HG02884 (cell line): ENCODE results near the gene GALNS.
"Not testable (repeated sequence)": the region's sequence is repeated elsewhere in the genome, so short reads cannot be mapped to it uniquely, and the experiment has no call there.

Experiments
- ATAC-seq: cut with Tn5 transposase; IDR thresholded peaks from one replicate; pipeline ENCODE4 v1.9.1; 2021; ENCODE audit warnings: mild to moderate bottlenecking, moderate library complexity; ENCODE audit not compliant: unreplicated experiment

GALNS gene

DNA sequence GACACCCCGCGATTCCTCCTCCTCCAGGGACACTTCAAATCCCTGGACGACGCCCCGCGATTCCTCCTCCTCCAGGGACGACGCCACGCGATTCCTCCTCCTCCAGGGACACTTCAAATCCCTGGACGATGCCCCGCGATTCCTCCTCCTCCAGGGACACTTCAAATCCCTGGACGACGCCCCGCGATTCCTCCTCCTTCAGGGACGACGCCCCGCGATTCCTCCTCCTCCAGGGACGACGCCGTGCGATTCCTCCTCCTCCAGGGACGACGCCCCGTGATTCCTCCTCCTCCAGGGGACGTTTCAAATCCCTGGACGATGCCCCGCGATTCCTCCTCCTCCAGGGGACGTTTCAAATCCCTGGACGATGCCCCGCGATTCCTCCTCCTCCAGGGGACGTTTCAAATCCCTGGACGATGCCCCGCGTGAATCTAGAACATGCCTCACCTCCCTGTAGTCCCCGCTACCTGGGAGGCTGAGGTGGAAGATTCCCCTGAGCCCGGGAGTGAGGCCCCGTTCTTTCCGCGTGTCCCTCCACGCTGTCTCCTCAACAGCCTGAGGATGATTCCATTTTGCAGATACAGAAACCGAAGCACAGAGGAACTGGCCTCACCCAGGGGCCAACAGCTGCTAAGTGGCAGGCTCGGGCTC lies 33.1 kb upstream of the GALNS start:
- ATAC-seq: not testable (repeated sequence)

DNA sequence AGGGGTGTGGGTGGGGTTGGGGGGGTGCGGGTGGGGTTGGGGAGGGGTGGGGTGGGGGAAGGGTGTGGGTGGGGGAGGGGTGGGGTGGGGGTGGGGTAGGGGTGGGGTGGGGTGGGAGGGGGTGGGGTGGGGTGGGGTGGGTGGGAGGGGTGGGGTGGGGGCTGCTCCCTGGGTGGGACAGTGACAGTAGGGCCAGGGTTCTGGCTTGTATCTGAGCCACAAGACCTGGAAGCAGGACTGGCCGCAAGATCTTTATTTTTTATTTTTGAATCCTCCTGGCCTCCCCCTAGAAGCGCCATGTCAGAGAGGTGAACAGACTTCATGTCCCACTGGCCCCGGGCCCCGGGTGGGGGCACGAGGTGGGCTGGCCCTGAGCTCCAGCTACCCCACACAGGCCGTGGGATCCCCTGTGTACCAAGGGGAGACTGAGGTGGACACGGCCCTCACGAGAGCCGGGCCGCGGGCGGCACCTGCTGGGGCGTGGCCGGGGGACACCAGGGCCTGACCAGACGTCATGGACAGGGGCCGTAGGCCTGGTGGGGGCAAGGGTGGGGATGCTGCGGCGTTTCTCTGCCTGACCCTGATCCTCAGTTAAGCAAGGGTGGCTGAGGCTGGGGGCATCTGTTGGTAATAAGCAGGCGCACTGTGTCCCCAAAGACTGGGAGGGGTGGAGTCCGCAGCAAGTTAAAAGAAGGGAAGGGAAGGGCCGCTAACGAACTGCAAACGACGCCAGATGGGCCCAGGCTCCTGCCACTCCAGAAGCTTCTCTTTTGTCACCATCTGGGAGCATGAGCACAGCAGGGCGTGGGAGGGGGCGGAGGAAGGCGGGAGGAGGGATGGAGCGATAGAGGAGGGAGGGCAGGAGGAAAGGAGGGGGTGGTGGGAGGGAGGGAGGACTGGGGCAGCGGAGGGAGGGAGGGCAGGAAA lies 32.0 kb upstream of the GALNS start:
- ATAC-seq: no peak

DNA sequence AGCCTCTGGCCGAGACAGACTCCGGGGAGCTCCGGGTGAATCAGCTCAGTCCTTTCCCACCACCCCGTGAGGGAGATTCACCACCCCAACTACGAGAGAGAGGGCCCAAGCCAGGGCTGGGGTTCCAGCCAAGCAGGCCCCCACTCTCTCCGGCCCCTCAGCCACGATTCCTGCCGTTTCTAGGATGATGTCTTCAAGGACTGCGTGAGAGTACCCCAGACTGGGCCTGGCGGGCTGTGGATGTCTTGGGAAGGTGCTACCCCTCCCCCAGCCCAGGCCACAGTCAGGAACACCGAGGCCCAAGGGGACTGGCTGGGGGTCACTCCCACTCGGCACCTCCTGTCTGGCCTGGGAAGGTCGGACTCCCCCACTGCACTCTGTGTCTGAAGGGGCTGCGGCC lies 31.3 kb upstream of the GALNS start:
- no peak for ATAC-seq

GRCh38 chr16:88886845-88887521 lies 30.2 kb upstream of the GALNS start:
- no peak for ATAC-seq

DNA sequence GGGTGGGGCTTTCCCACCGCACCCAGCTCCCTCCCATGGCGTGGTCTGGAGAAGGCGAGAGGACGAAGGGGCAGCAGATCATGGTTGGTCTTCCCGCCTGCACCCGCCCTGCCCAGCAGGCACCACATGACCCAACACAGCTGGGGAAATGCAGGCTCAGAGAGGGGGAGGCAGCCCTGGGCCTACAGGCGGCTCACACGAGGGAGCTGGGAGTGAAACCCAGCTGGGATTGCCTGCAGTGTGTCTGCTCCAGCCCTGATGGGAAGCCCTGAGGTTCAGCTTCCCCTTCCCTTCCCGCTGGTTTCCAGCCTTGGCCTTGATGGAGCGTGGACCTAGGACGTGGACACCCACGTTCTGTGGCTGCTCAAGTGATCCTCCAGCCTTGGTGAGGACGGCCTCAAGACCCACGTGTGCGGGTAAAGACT lies 29.7 kb upstream of the GALNS start:
- ATAC-seq: no peak

DNA sequence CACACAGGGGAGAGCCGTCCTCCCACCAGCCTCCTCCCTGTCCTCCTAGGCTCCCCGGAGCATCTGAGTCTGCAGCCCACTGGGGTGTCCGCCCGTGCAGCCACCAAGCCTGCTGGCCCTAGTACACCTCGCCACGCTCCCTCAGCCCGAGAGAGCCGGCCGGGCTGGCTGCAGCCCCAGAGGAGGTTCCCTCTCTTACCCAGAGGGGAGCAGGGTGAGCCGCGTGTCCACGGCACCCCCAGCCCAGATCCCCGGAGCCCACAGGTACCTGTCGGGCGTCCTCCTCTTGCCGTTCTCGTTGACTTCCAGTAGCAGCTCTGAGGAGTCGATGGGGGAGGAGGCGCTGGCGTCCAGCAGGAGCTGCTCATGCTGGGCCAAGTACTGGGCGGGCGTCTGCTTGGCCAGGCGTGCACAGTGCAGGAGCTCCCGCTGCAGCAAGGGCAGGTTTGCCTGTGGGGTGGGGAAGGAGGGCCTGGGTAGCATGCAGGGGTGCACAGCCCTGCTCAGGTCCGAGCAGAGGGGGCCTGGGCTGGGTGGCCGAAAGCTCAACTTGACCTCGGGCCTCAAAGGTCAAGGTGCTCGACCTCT lies 29.0 kb upstream of the GALNS start:
- ATAC-seq: no peak

GRCh38 chr16:88884569-88885271 lies 28.0 kb upstream of the GALNS start:
- ATAC-seq: no peak

GRCh38 chr16:88883946-88884345 lies 27.2 kb upstream of the GALNS start:
- no peak for ATAC-seq

DNA sequence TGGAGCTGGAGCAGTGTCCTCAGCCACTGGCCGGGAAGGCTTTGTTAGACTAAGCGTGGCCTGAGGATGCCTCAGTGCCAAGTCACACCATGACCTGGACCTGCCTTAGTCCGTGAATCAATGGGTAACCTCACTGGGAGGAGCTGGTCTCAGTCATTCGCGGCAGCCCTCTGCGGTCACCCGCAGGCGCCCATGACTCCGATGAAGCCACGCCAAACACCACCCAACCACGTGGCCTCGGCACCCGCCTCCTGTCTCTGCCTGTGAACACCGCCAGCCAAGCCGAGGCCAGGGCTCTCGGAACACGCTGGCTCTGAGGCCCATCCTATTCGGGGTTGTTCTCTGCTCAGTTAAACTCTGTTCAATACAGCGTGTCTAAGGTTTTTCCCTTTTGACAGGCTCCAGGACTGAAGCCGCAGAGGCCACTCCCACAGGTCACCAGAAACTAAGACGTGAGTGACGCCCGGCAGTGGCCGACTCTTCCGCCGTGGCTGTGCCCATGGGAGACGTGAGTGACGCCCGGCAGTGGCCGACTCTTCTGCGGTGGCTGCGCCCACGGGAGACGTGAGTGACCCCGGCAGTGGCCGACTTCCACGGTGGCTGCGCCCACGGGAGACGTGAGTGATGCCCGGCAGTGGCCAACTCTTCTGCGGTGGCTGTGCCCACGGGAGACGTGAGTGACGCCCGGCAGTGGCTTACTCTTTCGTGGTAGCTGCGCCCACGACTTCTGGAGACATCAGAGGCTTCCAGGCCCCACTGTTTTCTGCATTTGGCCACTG lies 26.6 kb upstream of the GALNS start:
- ATAC-seq: no peak

GRCh38 chr16:88882358-88883030 lies 25.7 kb upstream of the GALNS start:
- no peak for ATAC-seq

- ATAC-seq: no peak
Measured at GRCh38 chr16:88881675-88882357, 25.1 kb upstream of the GALNS start.

GRCh38 chr16:88881007-88881615 lies 24.4 kb upstream of the GALNS start:
- ATAC-seq: no peak

- no peak for ATAC-seq
Measured at GRCh38 chr16:88880226-88881006, 23.7 kb upstream of the GALNS start.

- ATAC-seq: no peak
Measured at GRCh38 chr16:88879788-88880055, 23.0 kb upstream of the GALNS start.

- ATAC-seq: no peak
Measured at GRCh38 chr16:88878967-88879787, 22.4 kb upstream of the GALNS start.

DNA sequence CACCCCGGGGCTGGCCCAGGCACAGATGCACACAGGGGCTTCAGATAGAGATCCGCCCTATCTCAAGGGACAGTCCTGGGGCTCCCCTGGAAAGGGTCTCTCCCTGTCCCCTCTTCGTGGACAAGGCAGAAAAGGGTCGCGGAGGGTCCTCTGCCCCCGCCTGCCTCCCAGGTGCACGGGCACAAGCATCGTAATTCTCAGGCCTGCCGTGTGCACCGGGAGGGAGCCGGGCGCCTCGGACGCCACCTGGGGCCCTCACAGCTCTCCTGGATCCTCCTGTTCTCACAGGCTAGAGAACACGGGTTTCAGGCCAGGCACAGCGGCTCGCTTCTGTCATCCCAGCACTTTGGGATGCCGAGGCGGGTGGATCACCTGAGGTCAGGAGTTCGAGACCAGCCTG lies 21.6 kb upstream of the GALNS start:
- no peak for ATAC-seq
